GM12874 (cell line): Measurements from ENCODE around the gene NAPB.

Experiments used
- TF ChIP-seq, protein P1 (sequence below): IDR thresholded peaks from 2 replicates; pipeline ENCODE4 v1.5.1; 2011; ENCODE audit warnings: low read depth, mild to moderate bottlenecking, control low read depth, low read length, moderate library complexity; ENCODE audit not compliant: insufficient read depth

NAPB gene

GRCh38 chr20:23417861-23418260, 3.4 kb downstream of the NAPB start:
- TF ChIP-seq, protein P1, sequence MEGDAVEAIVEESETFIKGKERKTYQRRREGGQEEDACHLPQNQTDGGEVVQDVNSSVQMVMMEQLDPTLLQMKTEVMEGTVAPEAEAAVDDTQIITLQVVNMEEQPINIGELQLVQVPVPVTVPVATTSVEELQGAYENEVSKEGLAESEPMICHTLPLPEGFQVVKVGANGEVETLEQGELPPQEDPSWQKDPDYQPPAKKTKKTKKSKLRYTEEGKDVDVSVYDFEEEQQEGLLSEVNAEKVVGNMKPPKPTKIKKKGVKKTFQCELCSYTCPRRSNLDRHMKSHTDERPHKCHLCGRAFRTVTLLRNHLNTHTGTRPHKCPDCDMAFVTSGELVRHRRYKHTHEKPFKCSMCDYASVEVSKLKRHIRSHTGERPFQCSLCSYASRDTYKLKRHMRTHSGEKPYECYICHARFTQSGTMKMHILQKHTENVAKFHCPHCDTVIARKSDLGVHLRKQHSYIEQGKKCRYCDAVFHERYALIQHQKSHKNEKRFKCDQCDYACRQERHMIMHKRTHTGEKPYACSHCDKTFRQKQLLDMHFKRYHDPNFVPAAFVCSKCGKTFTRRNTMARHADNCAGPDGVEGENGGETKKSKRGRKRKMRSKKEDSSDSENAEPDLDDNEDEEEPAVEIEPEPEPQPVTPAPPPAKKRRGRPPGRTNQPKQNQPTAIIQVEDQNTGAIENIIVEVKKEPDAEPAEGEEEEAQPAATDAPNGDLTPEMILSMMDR: no peak

DNA sequence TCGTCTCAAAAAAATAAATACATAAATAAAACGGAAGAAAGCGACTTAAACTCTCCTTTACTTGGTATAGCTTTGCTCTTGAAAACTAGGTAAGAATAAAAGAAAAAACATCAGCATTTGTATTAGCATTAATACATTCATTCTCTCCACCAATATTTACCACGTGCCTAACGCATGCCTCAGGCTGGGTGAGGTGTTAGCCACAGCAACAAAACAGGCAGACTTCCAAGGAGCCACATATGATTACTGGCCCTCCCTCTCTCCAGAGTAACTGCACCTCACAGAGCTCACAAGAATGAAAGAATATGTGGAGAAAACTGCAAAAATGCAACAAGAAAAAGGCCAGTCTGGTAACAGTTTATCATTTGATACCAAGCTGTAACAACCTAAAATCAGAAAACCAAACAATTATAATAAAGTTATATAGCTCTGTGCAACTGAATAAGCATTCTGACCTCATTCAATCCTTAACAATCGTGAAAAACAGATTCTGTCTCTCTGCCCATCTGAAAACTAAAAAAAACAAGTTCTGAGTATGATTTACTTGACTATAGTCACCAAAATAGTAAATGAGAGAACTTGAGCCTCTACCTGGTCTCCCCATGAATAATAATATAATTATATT, 5.2 kb downstream of the NAPB start:
- TF ChIP-seq, protein P1: no peak

DNA sequence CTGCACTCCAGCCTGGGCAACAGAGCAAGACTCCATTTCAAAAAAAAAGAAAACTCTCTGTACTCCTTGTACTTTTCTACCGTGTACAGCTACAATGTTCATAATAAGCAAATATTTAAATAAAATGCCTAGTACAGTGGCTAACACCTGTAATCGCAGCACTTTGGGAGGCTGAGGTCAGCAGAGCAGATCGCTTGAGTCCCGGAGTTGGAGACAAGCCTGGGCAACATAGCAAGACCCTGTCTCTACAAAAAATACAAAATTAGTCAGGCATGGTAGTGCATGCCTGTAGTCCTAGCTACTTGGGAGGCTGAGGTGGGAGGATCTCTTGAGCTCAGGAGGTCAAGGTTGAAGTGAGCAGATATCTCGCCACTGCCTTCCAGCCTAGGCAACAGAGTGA, 5.7 kb downstream of the NAPB start:
- TF ChIP-seq, protein P1: no peak

- TF ChIP-seq, protein P1: no peak
Observed at GRCh38 chr20:23414526-23415188, 6.6 kb downstream of the NAPB start.

DNA sequence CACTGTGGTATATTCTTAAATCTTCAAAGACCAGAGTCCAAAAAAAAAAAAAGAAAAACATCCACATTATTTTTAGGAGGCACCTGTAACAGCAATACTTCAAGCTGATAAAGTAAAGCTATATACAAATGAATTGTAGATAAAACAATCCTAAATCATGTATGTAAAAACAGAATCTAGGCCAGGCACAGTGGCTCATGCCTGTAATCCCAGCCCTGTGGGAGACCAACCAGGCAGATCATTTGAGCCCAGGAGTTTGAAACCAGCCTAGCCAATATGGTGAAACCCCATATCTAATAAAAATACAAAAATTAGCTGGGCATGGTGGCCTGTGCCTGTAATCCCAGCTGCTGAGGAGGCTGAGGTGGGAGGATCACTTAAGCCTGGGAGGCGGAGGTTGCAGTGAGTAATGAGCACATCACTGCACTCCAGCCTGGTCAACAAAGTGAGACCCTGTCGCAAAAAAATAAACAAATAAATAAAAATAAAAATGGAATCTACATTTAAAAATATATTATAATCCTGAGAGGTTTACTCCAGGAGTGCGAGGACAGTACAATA, 7.3 kb downstream of the NAPB start:
- TF ChIP-seq, protein P1: no peak

DNA sequence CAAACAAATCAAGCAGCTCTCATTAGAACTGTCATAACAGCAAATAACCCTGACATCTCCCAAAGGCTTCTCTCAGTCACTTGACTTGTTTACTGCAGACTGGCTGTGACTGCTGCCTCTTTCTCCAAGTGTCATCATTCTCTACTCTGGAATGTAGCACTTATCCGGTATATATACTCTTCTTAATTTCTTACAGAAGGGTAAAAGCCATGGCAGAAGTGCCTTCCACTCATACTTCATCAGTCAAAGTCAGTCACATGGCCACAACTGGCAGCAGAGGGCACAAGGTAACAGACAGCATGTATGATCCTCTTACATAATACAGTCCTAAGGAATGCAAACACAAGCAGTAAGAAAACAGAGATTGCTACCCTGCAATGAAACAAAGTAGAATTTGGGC, 9.3 kb downstream of the NAPB start:
- TF ChIP-seq, protein P1: no peak

- TF ChIP-seq, protein P1: no peak
Observed at GRCh38 chr20:23410916-23411695, 10.2 kb downstream of the NAPB start.
